HG03439 (cell line): ENCODE results near the gene LANCL2.
"Not testable (repeated sequence)": the region's sequence is repeated elsewhere in the genome, so short reads cannot be mapped to it uniquely, and the experiment has no call there.

Source experiments
- ATAC-seq: cut with Tn5 transposase; IDR thresholded peaks from one replicate; pipeline ENCODE4 v1.9.1; 2021; ENCODE audit warnings: mild to moderate bottlenecking, moderate library complexity; ENCODE audit not compliant: unreplicated experiment

LANCL2 gene

DNA sequence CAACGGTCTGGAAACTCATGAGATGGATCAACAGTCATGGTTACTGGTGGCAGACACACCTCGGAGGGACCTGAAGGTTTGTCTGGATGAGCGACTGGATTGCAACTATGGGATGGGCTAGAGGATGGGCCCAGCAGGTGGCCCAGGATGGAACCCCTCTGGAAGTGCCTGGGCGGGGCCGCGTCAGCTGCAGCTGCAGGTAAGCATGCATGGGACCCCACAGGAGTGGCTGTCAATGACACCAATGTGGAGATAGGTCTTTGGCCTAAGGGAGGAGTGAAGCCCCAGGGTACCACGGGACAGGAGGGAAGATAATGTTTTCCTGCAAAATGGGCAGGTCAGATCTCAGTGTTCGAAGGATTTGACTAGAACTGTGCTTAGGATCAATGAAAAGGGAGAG is 103.4 kb downstream of the LANCL2 start:
- ATAC-seq: no peak

DNA sequence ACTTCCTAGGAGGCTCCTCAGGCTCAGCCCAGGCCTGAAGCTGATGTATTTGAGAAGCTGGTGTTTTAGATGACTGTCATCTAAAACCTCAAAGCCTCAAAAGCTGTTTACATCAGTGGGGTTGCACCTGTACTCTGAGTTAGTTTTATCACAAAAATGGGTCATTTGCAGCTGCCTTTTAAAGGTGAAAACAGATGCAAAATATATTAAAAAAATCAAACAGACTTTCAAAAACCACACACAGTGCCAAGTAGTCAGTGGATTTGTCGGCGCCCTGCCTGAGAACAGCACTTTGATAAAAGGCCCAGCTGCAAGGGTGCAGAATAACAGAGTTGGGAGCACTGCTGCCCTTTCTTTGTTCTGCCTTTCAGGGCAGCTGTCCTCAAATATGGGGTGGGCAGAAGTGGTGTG is 104.1 kb downstream of the LANCL2 start:
- no peak for ATAC-seq

DNA sequence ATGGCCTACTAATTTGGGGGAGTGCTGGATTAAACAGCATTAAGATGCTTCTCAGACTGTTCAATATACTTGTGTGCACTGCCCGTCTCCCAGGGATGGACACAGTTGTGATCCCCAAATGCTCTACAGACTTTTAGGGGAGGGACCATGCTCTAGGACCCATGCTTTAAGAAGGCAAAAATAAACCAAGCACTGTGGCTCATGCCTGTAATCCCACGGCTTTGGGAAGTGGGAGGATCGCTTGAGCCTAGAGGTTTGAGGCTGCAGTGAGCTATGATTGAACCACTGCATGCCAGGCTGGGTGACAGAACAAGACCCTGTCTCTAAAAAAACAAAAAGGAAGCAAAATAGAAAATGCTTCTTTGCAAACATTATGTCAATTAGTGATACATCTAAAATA is 104.6 kb downstream of the LANCL2 start:
- no peak for ATAC-seq

DNA sequence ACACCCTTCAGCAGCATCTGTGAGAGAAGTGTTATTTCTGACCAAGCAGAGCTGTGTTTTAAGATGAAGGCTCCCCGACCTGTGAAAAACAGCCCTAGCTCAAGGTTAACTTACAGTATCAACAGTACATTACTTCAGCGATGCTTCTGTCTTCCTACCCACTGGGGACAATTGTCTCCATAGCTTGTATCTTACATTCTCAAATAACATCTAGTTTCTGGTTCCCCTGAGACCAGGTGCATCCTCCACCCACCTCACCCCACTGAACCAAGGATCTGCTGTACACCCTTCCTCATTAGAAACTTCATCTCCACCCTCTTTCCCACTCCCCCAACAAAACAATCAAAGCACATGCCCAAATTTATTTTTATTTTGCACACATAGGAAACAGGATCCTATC is 105.1 kb downstream of the LANCL2 start:
- no peak for ATAC-seq

DNA sequence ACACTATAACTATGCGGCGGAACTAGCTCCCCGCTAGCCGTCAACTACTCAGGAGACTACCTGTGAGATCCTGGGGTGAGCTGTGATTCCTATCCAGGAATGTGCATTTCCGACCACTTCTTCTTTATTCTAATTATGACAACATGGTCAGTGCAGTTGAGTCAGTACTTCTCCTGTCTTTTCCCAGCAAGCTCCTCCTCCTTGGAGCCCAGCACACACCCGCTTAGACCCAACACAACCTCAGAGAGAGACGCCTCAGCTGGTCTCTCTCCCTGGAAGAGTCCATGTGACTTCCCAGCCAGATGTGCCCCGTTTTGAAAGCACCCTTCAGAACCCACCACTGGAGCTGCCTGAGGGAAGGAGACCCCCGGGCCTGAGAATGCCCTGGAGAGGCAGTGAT is 106.5 kb downstream of the LANCL2 start:
- ATAC-seq: not testable (repeated sequence)

DNA sequence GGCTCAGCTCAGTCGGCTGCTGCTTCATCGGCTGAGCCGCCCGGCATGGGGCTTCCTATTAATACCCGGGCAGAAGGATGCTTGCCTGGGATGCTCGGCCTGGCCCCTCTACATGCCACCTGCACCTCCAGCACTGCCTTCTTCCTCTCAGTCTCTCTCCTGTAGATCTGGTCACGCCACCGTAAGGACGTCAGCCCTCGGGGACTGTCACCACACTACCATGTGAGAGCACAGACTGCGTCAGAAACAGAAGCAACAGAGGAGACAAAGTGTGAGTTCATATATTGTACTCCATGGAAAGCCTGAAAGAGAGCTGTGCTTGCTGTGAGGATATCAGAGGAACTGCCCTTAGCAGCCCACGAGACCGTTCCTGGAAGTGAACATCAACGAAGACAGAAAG is 107.3 kb downstream of the LANCL2 start:
- ATAC-seq: not testable (repeated sequence)

DNA sequence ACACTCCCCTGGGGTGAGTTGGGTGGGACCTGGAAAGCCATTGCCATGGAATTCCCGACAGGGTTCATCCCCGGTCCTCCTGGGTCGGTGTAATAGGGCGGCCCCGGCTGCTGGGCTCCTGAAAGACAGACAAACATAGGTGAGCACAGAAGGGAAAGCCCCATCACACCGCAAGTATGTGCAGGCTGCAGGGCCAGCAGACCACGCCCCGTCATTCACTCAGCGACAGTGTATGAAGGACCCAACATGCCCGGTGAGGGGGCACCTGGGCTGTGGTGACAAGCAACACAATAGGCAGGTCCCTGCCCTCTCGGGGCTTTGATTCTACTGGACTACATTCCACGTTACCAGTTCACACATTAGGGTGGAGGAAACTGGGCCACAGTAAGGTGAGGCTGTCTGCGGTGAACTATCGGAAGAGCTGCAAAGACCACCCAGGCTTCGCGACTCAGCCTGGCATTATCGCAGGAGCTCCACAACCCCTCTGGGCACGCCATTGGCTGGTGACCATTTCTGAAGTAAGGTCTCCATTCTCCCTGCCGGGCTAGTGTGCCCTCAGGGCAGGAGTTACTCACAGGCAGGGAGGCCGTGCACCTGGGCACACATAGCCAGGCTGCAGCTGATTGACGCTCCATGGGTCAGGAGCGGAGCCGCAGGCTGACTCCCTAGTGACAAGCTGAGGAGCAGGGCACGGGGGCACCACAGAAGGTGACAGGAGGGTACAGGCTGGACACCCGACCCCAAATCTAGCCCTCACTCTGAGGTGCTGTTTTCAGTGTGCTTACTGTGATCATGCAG is 108.0 kb downstream of the LANCL2 start:
- ATAC-seq: no peak

DNA sequence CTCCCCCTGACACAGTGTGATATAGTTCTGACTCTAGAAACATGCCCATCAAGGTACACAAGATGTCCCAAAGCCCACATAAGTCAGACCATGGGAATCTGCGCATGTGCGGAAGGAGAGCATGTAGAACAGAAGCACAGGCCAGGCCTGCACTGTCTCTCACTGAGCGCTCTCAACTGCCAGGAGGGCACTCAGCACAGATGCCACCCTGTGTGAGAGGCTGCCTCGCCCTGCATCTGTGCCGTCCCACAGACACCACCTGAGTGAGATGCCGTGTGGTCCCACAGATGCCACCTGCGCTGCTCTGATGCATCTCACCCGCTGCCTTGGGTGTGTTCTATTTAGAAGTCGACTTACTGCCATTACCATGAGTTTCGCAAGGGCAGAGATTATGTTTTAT is 108.8 kb downstream of the LANCL2 start:
- ATAC-seq: no peak

DNA sequence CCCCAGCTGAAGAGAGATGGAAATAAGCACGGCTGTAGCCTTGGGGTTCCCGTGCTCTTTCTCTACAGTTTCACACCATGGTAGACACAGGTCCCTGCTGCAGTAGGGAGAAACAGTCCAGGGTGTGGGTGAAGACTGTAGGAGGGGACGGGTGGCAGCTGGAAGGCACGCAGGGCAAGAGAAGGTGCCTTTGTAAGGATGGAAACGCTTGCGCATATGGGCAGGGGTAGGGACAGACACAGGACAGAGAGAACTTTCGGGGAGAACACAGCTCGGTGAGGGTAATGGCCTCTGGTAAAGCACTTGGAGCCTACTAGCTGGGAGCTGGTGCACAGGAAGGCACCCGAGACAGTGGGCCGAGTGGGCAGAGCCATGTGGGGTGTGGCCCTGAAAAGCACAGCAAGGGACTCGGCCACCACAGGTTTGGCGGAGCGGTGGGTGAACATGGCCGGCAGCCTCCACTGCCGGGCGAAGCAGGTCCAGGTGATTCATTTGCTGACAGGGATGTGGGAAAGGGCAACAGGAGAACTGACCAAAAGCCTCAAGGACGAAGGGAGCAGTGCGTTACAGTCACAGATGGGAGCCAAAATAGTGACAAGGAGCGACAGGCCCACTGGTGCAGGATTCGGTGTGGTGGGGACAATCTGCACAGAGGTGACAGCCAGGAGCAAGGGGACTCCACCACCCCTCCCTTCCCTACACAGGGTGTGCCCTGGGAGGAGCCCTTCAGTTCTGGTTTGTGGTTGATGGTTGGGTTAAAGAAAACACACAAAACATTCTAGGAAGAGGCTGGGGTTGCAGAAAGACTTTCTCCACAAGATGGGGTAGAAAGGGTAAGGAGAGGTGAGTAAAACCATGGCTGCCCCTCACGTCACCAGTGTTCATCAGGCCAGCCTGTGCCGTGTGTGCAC is 110.1 kb downstream of the LANCL2 start:
- ATAC-seq: no peak

DNA sequence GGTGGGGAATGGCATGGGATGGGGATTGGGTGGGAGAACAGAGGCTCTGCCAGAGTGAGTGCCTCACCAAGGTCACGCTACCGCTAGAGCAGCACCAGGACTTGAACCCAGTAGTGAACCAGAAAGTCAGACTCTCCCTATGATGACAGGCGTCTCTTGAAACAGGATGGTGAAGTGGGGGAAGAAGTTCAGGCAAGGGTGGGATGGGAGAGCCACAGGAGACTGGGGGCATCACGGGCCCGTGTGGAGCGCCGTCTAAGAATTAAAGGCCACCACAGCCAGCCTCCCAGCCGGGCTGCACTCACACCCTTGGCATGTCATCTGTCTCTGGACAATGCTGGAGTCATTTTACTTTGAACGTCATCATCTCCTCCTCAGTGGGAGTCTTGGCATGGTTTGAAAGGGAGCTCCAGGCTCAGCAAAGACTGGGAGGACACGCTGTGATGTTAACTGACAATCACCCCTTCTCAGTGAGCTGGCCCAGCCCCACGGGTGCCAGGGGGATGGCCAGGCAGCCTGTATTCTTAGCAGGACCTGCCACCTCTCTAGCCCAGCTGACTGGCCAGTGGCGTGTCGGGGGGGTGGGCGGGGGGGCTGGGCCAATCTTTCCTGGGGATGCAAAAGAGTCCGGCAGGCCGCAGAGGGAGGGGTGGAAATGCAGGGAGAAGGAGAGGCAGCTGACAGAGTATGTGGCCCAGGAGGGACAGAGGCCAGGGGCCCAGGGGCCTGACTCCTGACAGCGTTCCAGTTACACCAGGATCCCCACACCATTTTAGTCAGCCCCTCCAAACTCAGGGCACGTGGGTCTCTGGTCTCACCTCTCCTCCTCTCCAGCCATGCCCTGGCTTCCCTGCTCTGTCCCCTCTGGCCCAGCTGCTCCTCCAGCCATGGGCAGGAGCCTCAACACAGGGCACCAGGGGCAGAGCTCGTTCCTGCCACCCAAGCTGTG is 111.0 kb downstream of the LANCL2 start:
- no peak for ATAC-seq

DNA sequence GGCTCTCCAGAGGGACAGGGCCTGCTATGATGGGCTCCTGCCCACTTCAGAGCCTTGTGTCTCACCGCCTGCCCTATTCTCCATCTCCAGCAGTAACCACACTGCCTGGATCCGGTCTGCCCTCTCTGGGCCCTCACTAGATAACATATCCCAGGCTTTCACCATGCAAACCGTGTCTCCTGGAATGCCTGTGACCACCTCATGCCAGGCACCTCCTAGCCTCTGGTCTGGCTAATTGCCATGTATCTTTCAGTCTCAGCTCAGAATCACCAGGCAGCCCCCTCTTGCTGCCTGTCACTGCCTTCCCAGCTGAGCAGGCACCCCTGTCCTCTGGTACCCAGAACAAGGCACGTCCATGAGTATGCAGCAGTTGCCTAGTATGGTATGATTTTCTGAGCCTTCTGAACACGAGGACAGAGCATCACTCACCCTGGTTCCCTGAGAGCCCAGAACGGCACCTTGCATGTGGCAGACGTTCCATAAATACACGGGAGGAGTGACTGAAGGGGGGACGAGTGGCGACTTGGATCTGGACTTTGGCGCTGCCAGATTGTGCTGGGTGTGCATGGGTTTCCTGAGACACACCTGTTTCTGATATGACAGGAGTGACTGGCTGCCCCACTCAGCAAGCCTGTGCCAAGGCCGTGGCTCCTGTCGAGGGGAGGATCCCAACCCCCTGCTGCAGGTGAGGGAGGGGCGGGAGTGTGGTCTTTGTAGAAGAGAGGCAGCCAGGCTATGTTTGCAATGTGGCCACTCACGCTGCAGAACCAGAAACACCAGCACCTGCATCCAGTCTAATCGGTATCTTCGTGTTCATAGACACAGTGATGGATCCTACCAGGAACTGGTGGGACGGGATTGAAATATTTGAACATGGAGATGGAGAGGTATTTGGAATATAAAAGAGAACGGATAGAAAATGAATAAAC is 112.0 kb downstream of the LANCL2 start:
- ATAC-seq: no peak

DNA sequence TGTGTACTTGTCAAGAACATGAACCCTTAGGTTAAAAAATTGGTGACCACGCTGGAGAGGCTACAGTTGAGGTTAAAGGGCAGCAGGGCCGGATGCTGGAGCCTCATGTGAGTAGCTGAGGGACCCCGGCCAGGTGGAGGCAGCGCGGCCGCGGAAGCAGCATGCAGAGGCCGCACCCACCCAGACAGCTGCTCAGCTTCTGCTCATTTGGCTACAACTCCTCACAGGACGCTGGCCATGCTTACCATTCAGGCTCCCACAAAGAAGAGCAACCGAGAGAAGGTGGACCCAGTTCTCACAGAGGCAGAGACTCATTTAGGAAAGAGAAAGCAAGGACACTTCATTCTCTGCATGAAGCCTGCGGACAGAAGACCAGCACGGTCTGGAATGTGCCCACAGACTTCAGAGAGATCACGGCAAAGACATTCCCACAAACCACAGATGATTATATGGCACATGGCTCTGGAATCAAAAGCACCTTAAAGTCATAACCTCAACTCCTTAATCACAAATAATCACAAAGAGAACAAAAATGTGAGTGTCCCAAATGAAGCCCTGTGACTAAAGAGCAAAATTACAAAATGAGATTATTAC is 112.7 kb downstream of the LANCL2 start:
- ATAC-seq: no peak

DNA sequence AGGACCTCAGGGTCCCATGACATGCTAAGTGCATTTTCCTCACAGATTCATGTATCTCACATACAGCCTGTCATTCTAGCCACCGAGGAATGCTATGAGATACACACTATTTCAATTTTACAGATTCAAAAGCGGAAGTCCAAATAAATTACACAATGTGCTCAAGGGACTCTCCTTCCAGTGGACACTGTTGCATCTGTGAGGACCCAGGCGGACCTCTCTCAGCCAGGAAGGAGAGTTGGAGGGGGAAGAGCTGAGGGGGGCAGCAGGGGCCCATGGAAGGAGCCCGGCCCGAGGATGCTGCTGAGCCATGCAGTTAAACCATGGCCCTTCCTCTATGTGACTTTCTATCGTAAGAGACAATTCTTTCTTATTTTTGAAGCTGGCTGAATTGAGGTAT is 113.6 kb downstream of the LANCL2 start:
- no peak for ATAC-seq

DNA sequence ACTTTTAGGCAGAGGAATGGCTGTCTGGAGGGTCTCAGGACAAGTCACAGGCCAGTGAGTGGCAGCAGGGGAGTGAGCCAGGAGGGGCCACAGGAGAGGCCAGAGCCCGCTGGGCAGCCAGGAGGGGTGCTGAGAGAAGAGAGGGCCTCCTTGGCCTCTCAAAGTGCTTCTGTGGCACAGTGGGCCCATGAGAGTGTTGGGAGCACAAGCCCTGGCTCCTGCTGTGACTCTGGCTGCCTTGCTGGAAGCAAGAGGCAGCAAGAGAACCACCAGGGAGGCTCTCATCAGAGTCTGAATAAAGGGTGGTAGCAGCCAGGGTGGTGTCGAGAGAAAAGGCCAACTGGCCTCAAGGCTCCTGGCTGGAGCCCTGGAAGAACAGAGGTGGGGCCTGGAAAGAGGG is 116.0 kb downstream of the LANCL2 start:
- no peak for ATAC-seq

DNA sequence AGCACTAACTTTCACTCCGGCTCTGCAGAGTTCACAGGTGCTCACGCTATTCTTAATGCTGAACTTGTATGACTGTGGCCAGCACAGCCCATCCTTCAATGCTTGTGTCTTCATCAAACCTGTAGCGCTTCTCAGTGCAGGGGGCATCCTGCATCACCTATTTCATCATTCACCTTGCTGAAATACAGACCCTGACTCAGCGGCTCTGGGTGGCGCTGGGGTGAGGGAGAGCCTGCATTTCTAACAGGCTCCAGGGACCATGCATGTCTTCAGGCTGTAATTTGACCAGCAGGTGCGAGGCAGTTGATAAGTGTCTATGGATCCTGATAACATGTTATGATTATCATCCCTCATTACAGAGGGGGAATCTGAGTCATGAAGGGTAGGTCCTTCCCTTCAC is 117.9 kb downstream of the LANCL2 start:
- no peak for ATAC-seq
